Activated T-cell treated with anti-CD3 and anti-CD28 coated beads, Interleukin-2, amount 50 U/mL, for 4 hours (primary cell): ENCODE data around the gene DDIAS. TPM values are rescaled to one million over a fixed set of nuclear protein-coding genes. Genes with fewer than 3 reads are reported as not detected.
"Not testable (repeated sequence)": the region's sequence is repeated elsewhere in the genome, so short reads cannot be mapped to it uniquely, and the experiment has no call there.

ENCODE experiments used
- ATAC-seq, 2 donors: fragments of 200-7000 bp; cut with Tn5 transposase; one replicate each; pipeline ENCODE4 v1.10.0; 2021
- DNase-seq: peaks from one replicate; pipeline ENCODE4 v3.0.0-alpha.2; 2020
- H3K27me3 Mint-ChIP-seq: one replicate; pipeline ENCODE4 v1.8.0; 2021; ENCODE audit warnings: low read depth, mixed read lengths
- H3K36me3 Mint-ChIP-seq: one replicate; pipeline ENCODE4 v1.8.0; 2022; ENCODE audit warnings: mixed read lengths; ENCODE audit not compliant: insufficient read depth
- H3K4me1 Mint-ChIP-seq: one replicate; pipeline ENCODE4 v1.8.0; 2021; ENCODE audit warnings: low read depth, mixed read lengths
- H3K4me3 Mint-ChIP-seq: one replicate; pipeline ENCODE4 v1.8.0; 2021; ENCODE audit warnings: mild to moderate bottlenecking, moderate library complexity, mixed read lengths
- H3K9me3 Mint-ChIP-seq: one replicate; pipeline ENCODE4 v1.8.0; 2021; ENCODE audit warnings: mixed read lengths
- total RNA-seq, 3 donors: library from RNA; stranded (reverse); gene quantifications; one replicate each; pipeline ENCODE4 v1.2.1, GENCODE V29; 2021

DDIAS gene
- total RNA-seq, 3 donors from 2014 or later = 15.2 to 20.0 (median 19.5) TPM

- not testable (repeated sequence) for DNase-seq, H3K27me3 Mint-ChIP-seq, H3K4me3 Mint-ChIP-seq, ATAC-seq
- Mint-ChIP-seq H3K9me3 (peaks cover 12% of the 10 kb centered on the region), H3K36me3 (peaks cover 20% of the 10 kb centered on the region), H3K4me1 (peaks cover 53% of the 10 kb centered on the region)
Observed at GRCh38 chr11:82922396-82923173, 21.0 kb downstream of the DDIAS start.

GRCh38 chr11:82924522-82925224, 23.1 kb downstream of the DDIAS start:
- Mint-ChIP-seq H3K4me1 (peaks cover 44% of the 10 kb centered on the region), H3K27me3 (no peaks in the 10 kb centered on the region), H3K9me3 (peaks cover 3% of the 10 kb centered on the region), H3K4me3 (no peak overlapping the region), H3K36me3 (peaks cover 11% of the 10 kb centered on the region)
- no peak for DNase-seq
- no peak for ATAC-seq

DNA sequence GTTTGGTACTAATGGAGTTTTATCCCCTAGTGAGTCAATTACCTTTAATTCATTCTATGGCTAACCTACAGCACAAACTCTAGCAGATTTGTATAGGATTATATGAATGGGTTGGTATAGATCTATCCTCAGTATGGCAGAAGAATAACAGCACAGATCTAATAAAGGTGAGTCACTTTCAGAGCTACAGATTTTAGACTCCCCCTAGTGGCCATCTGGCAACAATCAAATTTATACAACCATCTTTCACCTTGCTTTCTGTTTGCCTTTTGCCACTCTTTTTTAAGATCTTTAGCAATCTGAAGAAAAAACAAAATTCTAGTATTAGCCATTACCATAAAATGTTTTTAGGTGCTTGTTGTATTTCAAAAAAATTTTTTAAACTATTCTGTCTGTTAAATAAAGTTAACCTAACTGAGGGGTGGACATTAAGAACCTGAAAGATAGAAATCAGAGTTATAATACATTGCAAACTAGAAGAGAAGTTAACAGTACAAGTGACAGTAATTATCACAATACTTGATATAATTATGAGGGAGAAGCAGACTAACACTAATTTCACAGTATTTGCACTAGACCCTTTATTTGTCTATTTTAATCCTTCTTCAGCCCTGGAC, 25.8 kb downstream of the DDIAS start:
- H3K27me3 Mint-ChIP-seq = no peaks in the 10 kb centered on the region
- H3K4me1 Mint-ChIP-seq = peaks cover 28% of the 10 kb centered on the region
- H3K9me3 Mint-ChIP-seq = no peaks in the 10 kb centered on the region
- no peak overlapping the region for H3K4me3 Mint-ChIP-seq
- H3K36me3 Mint-ChIP-seq = peaks cover 7% of the 10 kb centered on the region
- DNase-seq (peak; percentile 10), ATAC-seq (peak; percentile 82 to 83)

GRCh38 chr11:82929121-82929520, 27.6 kb downstream of the DDIAS start:
- peaks cover 8% of the 10 kb centered on the region for H3K36me3 Mint-ChIP-seq
- H3K4me1 Mint-ChIP-seq = peaks cover 26% of the 10 kb centered on the region
- ATAC-seq = no peak
- no peaks in the 10 kb centered on the region for H3K9me3 Mint-ChIP-seq
- DNase-seq = no peak
- H3K27me3 Mint-ChIP-seq = no peaks in the 10 kb centered on the region
- H3K4me3 Mint-ChIP-seq = no peak overlapping the region

- Mint-ChIP-seq H3K4me1 (peaks cover 25% of the 10 kb centered on the region), H3K36me3 (peaks cover 6% of the 10 kb centered on the region), H3K9me3 (no peaks in the 10 kb centered on the region), H3K27me3 (no peaks in the 10 kb centered on the region), H3K4me3 (no peak overlapping the region)
- DNase-seq = no peak
- no peak for ATAC-seq
Observed at GRCh38 chr11:82930229-82930628, 28.7 kb downstream of the DDIAS start.

DNA sequence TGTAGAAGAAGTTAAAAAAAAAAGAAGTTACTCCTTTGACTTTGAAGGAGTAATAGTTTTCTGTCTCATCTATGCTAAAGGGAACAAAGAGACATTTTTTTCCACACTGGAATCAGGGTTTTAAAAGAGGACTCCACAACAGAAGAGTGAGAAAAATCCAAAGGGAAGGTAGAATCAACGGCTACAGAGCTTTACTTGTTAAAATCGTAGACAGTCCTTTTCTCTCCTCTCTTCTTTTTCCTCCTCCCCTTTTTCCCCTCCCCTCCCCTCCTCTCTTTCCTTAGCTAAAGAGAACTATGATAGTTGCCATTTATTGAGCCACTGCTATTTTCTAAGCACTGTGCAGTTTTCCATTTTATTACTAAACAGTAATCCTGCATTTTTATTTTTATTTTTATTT, 29.2 kb downstream of the DDIAS start:
- no peak for DNase-seq

GRCh38 chr11:82932564-82932963, 31.0 kb downstream of the DDIAS start:
- ATAC-seq (no peak), DNase-seq (no peak)
- Mint-ChIP-seq H3K4me1 (peaks cover 20% of the 10 kb centered on the region), H3K9me3 (no peaks in the 10 kb centered on the region), H3K27me3 (no peaks in the 10 kb centered on the region), H3K36me3 (peaks cover 6% of the 10 kb centered on the region), H3K4me3 (no peak overlapping the region)

More for the DNA sequence above, 29.2 kb downstream of the DDIAS start:
- no peak for ATAC-seq
- Mint-ChIP-seq H3K27me3 (no peaks in the 10 kb centered on the region), H3K4me3 (no peak overlapping the region), H3K36me3 (peaks cover 6% of the 10 kb centered on the region), H3K9me3 (no peaks in the 10 kb centered on the region), H3K4me1 (peaks cover 25% of the 10 kb centered on the region)

DNA sequence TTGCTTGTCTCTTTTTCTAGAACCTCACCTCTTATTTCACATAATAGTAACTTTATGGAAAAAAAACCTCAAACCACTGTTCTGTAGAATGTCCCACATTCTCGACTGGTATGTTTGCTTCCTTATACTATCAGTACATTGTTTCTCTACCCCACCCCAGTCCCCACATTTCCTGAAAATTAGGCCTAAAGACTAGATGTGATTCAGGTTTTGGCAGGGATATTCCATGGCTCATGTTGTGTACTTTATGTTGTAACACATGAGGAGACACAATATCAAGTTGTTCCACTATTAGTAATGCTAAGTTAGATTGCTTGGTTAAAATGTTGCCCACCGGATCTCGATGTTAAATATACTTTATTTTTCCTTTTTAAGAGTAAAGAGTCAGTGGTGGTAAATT, 34.7 kb downstream of the DDIAS start:
- H3K9me3 Mint-ChIP-seq = peaks cover 7% of the 10 kb centered on the region
- peaks cover 21% of the 10 kb centered on the region for H3K4me1 Mint-ChIP-seq
- H3K4me3 Mint-ChIP-seq = no peak overlapping the region
- ATAC-seq (no peak), DNase-seq (no peak)
- H3K27me3 Mint-ChIP-seq = no peaks in the 10 kb centered on the region
- H3K36me3 Mint-ChIP-seq = peaks cover 6% of the 10 kb centered on the region

DNA sequence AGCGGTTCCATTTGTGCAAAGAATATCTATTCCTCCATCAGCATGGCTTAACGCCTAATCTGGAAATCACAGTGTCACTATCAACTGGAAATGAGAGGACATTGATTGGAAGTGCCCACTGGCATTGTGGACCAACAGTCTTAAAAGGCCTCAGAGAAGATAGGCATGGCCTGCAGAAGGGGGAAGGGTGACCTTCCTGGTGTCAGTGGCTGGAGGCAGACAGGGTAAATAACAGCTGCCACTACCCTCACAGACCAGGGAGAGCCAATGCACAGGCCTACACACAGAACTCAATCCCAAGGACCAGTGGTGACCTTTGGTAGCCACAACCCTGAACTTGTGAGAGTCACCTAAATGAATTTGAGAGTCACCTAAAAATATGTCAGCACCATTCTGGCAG, 36.0 kb downstream of the DDIAS start:
- no peak for DNase-seq
- Mint-ChIP-seq H3K4me1 (peaks cover 14% of the 10 kb centered on the region), H3K36me3 (peaks cover 4% of the 10 kb centered on the region), H3K27me3 (no peaks in the 10 kb centered on the region), H3K9me3 (peaks cover 16% of the 10 kb centered on the region), H3K4me3 (no peak overlapping the region)
- ATAC-seq = no peak

DNA sequence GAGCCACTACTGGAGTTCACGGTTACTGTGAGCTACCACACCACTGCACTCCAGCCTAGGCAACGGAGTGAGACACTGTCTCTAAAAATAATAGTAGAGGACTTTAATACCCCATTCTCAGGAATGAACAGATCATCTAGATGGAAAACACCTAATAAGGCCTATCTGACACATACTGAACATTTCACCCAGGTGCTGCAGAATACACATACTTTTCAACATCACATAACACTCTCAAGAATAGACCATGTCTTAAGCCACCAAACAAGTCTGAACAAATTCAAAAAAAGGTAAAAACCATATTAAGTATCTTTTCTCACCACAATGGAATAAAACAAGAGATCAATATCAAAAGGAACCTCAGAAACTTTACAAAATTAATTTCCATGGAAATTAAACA, 37.9 kb downstream of the DDIAS start:
- ATAC-seq (no peak), DNase-seq (no peak)
- H3K9me3 Mint-ChIP-seq = peaks cover 28% of the 10 kb centered on the region
- H3K4me1 Mint-ChIP-seq = peaks cover 9% of the 10 kb centered on the region
- H3K4me3 Mint-ChIP-seq = no peak overlapping the region
- H3K36me3 Mint-ChIP-seq = no peaks in the 10 kb centered on the region
- H3K27me3 Mint-ChIP-seq = no peaks in the 10 kb centered on the region

DNA sequence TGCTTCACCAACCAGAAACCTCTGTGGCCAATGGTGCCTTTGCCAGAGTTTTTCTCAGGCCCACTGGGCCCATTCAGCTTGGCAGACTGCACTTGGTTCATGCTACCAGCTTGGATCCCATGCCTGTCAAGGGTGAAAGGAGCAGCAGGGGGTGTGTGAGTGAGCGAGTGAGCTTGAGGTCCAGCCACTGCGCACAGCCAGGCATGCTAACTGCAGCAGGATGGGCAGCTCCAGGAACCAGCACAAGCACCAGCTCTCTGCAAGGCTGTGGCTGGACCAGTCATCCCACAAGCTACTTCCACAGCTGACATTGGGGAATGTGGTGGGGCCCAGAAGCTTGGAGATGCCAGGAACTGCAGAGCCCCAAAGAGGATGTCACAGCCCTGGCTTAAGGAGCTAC, 40.8 kb downstream of the DDIAS start:
- ATAC-seq (no peak), DNase-seq (no peak)
- peaks cover 13% of the 10 kb centered on the region for H3K4me1 Mint-ChIP-seq
- H3K27me3 Mint-ChIP-seq = no peaks in the 10 kb centered on the region
- H3K4me3 Mint-ChIP-seq = no peak overlapping the region
- peaks cover 28% of the 10 kb centered on the region for H3K9me3 Mint-ChIP-seq
- no peaks in the 10 kb centered on the region for H3K36me3 Mint-ChIP-seq

- not testable (repeated sequence) for H3K36me3 Mint-ChIP-seq, H3K4me3 Mint-ChIP-seq, H3K27me3 Mint-ChIP-seq, DNase-seq, ATAC-seq
- H3K4me1 Mint-ChIP-seq = peaks cover 13% of the 10 kb centered on the region
- peaks cover 28% of the 10 kb centered on the region for H3K9me3 Mint-ChIP-seq
Observed at GRCh38 chr11:82943430-82943829, 41.9 kb downstream of the DDIAS start.

DNA sequence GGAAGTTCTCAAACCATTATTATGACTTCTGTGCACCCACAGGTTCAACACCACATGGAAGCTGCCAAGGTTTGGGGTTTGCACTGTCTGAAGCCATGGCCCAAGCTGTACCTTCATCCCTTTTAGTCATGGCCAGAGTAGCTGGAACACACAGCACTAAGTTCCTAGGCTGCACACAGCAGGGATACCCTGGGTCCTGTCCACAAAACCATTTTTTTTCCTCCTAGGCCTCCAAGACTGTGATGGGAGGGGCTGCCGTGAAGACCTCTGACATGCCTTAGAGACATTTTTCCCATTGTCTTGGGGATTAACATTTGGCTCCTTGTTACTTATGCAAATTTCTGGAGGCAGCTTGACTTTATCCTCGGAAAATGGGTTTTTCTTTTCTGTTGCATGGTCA, 42.7 kb downstream of the DDIAS start:
- Mint-ChIP-seq H3K9me3 (peaks cover 29% of the 10 kb centered on the region), H3K27me3 (no peaks in the 10 kb centered on the region), H3K4me3 (no peak overlapping the region), H3K4me1 (peaks cover 13% of the 10 kb centered on the region), H3K36me3 (no peaks in the 10 kb centered on the region)
- no peak for ATAC-seq
- no peak for DNase-seq

DNA sequence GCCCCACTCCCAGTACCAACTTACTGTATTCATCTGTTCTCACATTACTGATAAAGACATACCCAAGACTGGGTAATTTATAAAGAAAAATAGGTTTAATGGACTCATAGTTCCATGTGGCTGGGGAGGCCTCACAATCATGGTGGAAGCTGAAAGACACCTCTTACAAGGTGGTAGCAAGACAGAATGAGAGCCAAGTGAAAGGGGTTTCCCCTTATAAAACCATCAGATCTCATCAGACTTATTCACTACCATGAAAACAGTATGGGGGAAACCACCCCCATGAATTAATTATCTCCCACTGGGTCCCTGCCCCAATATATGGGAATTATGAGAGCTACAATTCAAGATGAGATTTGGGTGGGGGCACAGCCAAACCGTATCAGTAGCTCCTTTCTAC, 43.5 kb downstream of the DDIAS start:
- H3K36me3 Mint-ChIP-seq, DNase-seq: not testable (repeated sequence)

More for the DNA sequence above, 43.5 kb downstream of the DDIAS start:
- not testable (repeated sequence) for H3K4me1 Mint-ChIP-seq, H3K27me3 Mint-ChIP-seq, H3K4me3 Mint-ChIP-seq
- peak; percentile 25 to 62 for ATAC-seq
- peaks cover 34% of the 10 kb centered on the region for H3K9me3 Mint-ChIP-seq
